Stimulated activated effector memory CD8-positive, alpha-beta T cell treated with anti-CD3 and anti-CD28 coated beads, Interleukin-12 subunit alpha, Interleukin-12 subunit beta, amount 100 ng/mL, for 72 hours (primary cell): ENCODE results near the gene CHRNG.
A peak's percentile ranks its signal among the peaks of the same experiment; 100 is the strongest.

ENCODE experiments used
- ATAC-seq: fragments of 150-1000 bp; cut with Tn5 transposase; 2 replicates; pipeline ENCODE4 v1.10.0; 2021
- DNase-seq, 2 donors: peaks; one replicate each; pipeline ENCODE4 v3.0.0; 2021 to 2022; ENCODE audit warnings: low spot score in 2 of 2
- H3K27ac Mint-ChIP-seq: one replicate; pipeline ENCODE4 v1.8.0; 2022; ENCODE audit warnings: mild to moderate bottlenecking, mixed read lengths
- H3K36me3 Mint-ChIP-seq: one replicate; pipeline ENCODE4 v1.8.0; 2022; ENCODE audit warnings: mild to moderate bottlenecking, mixed read lengths
- H3K4me1 Mint-ChIP-seq: one replicate; pipeline ENCODE4 v1.8.0; 2022; ENCODE audit warnings: mixed read lengths
- H3K4me3 Mint-ChIP-seq: one replicate; pipeline ENCODE4 v1.8.0; 2022; ENCODE audit warnings: mild to moderate bottlenecking, mixed read lengths
- H3K9me3 Mint-ChIP-seq: one replicate; pipeline ENCODE4 v1.8.0; 2022; ENCODE audit warnings: mixed read lengths

The CHRNG gene

DNA sequence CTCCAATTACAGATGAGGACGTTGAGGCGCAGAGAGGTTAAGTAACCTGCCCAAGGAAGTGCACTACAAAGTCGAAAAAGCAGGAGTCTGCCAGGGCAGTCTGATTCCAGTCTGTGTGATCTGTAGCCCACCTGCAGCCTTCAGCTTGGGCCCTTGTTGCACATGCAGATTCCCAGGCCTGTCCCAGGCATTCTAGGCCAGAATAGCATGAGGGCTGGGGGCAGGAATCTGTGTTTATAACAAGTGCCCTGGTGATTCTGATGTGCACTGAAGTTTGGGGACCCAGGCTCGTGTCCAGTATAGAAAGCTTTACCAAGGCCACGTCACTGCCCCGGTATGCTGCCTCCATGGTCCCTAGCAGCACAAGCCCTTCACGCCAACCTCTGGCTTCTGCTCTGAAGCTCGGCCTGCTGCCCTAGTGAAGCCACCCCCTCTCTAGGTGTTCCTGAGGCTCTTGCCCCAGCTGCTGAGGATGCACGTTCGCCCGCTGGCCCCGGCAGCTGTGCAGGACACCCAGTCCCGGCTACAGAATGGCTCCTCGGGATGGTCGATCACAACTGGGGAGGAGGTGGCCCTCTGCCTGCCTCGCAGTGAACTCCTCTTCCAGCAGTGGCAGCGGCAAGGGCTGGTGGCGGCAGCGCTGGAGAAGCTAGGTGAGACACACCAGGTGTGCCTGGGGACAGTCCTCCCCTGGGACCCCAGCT, 4.6 kb downstream of the CHRNG start:
- no peak for ATAC-seq
- no peak overlapping the region for H3K4me3 Mint-ChIP-seq
- H3K4me1 Mint-ChIP-seq = peaks cover 44% of the 10 kb centered on the region
- peaks cover 21% of the 10 kb centered on the region for H3K36me3 Mint-ChIP-seq
- no peak overlapping the region for H3K27ac Mint-ChIP-seq
- no peaks in the 10 kb centered on the region for H3K9me3 Mint-ChIP-seq
- DNase-seq = no peak

GRCh38 chr2:232544674-232545073, 5.2 kb downstream of the CHRNG start:
- H3K4me3 Mint-ChIP-seq = no peak overlapping the region
- ATAC-seq (no peak), DNase-seq (no peak)
- peaks cover 23% of the 10 kb centered on the region for H3K36me3 Mint-ChIP-seq
- H3K4me1 Mint-ChIP-seq = peaks cover 50% of the 10 kb centered on the region
- no peaks in the 10 kb centered on the region for H3K9me3 Mint-ChIP-seq
- H3K27ac Mint-ChIP-seq = no peak overlapping the region

DNA sequence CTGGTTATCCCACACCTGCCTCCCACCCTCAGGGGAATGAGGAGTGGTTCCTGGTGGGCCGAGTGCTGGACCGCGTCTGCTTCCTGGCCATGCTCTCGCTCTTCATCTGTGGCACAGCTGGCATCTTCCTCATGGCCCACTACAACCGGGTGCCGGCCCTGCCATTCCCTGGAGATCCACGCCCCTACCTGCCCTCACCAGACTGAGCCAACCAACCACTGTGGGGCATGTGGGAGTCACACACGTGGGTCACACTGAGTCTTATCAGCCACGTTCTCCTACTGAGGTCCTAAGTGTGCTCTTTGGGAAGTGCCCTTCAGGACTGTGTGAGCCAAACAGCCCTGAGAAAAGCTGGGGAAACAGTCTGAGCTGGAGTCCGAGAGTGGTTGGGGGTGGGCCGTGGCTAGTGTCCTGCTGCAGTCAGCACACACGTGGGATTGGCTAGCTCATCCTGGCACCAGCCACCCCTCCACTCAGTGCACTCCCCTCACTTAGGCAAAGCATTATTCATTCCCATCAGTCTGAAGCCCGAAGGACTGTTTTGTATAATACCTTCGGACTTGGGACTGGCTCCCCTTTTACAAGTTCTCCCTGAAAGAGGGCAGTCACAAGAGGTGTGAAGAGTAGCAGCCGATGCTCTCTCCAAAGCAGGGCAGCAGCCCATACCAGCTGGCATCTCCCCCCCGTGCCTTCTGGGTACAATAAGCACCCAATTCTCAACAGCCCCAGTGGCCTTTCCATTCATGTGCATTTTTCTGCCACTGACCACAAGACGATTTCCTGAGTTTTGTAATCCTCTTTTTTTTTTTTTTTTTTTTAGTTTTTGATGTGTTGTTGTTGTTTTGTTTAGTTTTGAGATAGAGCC, 6.3 kb downstream of the CHRNG start:
- H3K4me3 Mint-ChIP-seq = no peak overlapping the region

GRCh38 chr2:232547991-232548390, 8.5 kb downstream of the CHRNG start:
- Mint-ChIP-seq H3K4me1 (peaks cover 60% of the 10 kb centered on the region), H3K4me3 (no peak overlapping the region), H3K9me3 (no peaks in the 10 kb centered on the region), H3K27ac (no peak overlapping the region), H3K36me3 (peaks cover 49% of the 10 kb centered on the region)
- ATAC-seq (no peak), DNase-seq (no peak)

More for the DNA sequence above, 6.3 kb downstream of the CHRNG start:
- no peaks in the 10 kb centered on the region for H3K9me3 Mint-ChIP-seq
- H3K27ac Mint-ChIP-seq = peak overlapping the region; percentile 58
- no peak for DNase-seq
- ATAC-seq = no peak
- H3K36me3 Mint-ChIP-seq = peaks cover 31% of the 10 kb centered on the region
- peaks cover 52% of the 10 kb centered on the region for H3K4me1 Mint-ChIP-seq

- Mint-ChIP-seq H3K4me1 (peaks cover 63% of the 10 kb centered on the region), H3K27ac (peak overlapping the region; percentile 98), H3K4me3 (peak overlapping the region; percentile 89), H3K36me3 (peaks cover 52% of the 10 kb centered on the region), H3K9me3 (no peaks in the 10 kb centered on the region)
- no peak for ATAC-seq
- DNase-seq = no peak
These were observed 10.3 kb downstream of the CHRNG start for GRCh38 chr2:232549655-232550353.

GRCh38 chr2:232550354-232551249, 11.1 kb downstream of the CHRNG start, which contains the start of the genes EIF4E2 and TIGD1:
Gene EIF4E2 (plus strand): TSS chr2:232550689. CDS start chr2:232550725, 36 bp downstream.
Gene TIGD1 (minus strand): TSS chr2:232550557. CDS start chr2:232549882, 675 bp downstream.
- no peaks in the 10 kb centered on the region for H3K9me3 Mint-ChIP-seq
- ATAC-seq (peak; percentile 96), DNase-seq (peak; percentile 85 to 94)
- H3K4me3 Mint-ChIP-seq = peak within 1 kb of the TSS; percentile 89
- peaks cover 54% of the 10 kb centered on the region for H3K36me3 Mint-ChIP-seq
- peak within 1 kb of the TSS; percentile 98 for H3K27ac Mint-ChIP-seq
- peaks cover 68% of the 10 kb centered on the region for H3K4me1 Mint-ChIP-seq

GRCh38 chr2:232551250-232551638, 11.8 kb downstream of the CHRNG start:
- no peak for DNase-seq
- Mint-ChIP-seq H3K27ac (peak overlapping the region; percentile 98), H3K36me3 (peaks cover 57% of the 10 kb centered on the region), H3K4me1 (peaks cover 73% of the 10 kb centered on the region), H3K4me3 (peak overlapping the region; percentile 89), H3K9me3 (no peaks in the 10 kb centered on the region)
- no peak for ATAC-seq

DNA sequence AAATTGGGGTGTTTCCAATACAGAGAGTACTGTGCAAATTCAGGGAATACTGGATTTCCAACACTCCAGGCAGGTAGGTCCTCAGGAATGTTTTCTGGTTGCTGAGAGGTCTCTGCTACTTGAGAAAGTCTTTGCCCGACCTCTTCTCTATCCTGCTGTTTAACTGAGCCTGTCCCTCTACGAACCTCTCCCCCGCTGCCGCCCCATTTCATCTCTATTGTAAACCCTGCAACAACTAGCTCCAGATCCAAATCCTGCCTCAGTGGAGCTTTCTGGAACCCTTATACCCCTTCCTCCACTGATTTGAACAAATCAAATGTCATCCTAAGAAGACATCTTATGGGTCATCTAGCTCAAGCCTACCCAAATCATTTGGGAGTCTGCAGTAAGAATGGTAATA, 12.3 kb downstream of the CHRNG start:
- peaks cover 57% of the 10 kb centered on the region for H3K36me3 Mint-ChIP-seq

GRCh38 chr2:232556426-232556825, 16.9 kb downstream of the CHRNG start:
- Mint-ChIP-seq H3K4me1 (peaks cover 45% of the 10 kb centered on the region), H3K4me3 (no peak overlapping the region), H3K36me3 (peaks cover 81% of the 10 kb centered on the region), H3K27ac (peak overlapping the region; percentile 35), H3K9me3 (no peaks in the 10 kb centered on the region)
- DNase-seq (no peak), ATAC-seq (no peak)

More for the DNA sequence above, 12.3 kb downstream of the CHRNG start:
- H3K4me3 Mint-ChIP-seq = peak overlapping the region; percentile 89
- DNase-seq (no peak), ATAC-seq (no peak)
- peaks cover 71% of the 10 kb centered on the region for H3K4me1 Mint-ChIP-seq
- H3K9me3 Mint-ChIP-seq = no peaks in the 10 kb centered on the region
- H3K27ac Mint-ChIP-seq = peak overlapping the region; percentile 98

DNA sequence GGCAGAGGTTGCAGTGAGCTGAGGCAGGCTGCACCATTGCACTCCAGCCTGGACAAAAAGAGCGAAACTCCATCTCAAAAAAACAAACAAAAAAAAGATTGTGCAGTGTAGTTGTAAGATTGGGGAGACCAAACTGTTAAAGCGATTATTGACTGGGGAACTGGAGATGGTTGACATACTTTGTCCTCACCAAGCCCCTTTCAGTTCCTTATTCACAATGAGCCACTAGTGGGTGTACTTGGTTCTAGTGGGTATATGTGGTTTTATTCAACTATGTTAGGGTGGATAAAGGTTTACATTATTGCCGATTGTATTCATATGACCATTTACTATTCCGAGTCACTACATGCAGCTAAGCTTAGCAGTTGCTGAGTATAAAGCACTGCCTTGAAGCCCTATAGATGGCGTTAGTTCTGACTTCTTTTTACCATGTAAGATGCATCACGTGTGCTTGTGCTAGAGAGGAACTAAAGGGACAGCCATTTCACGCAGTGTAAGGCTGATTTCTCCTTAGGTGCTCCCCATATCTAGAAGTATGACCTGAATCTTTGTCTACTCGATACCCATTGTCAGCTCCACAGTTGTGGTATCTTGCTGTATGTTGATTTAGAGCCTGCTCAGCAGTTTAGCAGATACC, 23.1 kb downstream of the CHRNG start:
- ATAC-seq = no peak
- no peak overlapping the region for H3K27ac Mint-ChIP-seq

GRCh38 chr2:232563580-232563979, 24.1 kb downstream of the CHRNG start:
- ATAC-seq (peak; percentile 55), DNase-seq (no peak)
- no peaks in the 10 kb centered on the region for H3K9me3 Mint-ChIP-seq
- peaks cover 99% of the 10 kb centered on the region for H3K36me3 Mint-ChIP-seq
- no peak overlapping the region for H3K27ac Mint-ChIP-seq
- H3K4me3 Mint-ChIP-seq = no peak overlapping the region
- H3K4me1 Mint-ChIP-seq = no peaks in the 10 kb centered on the region

More for the DNA sequence above, 23.1 kb downstream of the CHRNG start:
- Mint-ChIP-seq H3K4me1 (no peaks in the 10 kb centered on the region), H3K4me3 (no peak overlapping the region), H3K9me3 (no peaks in the 10 kb centered on the region), H3K36me3 (peaks cover 99% of the 10 kb centered on the region)
- DNase-seq = no peak

DNA sequence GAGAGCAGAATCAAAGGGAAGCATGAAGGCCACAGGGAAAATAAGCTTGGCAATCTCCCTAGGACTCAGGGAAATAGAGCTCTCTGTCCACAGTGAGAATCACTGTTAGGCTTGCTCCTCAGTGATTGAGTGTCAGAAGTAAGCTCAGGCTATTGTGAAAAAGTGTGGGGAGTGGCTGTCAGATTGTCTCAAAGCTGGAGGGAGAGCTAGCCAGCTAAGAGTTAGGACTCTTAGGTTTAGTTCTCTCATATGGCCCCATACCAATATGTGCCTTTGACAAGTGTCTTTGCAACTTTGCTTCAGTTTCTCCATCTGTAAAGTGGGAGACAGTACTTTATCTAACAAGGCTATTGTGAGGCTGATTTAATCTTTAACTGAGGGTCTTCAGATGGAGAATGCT, 28.2 kb downstream of the CHRNG start:
- Mint-ChIP-seq H3K4me1 (no peaks in the 10 kb centered on the region), H3K4me3 (no peak overlapping the region), H3K27ac (no peak overlapping the region), H3K9me3 (no peaks in the 10 kb centered on the region), H3K36me3 (peaks cover 100% of the 10 kb centered on the region)
- ATAC-seq (no peak), DNase-seq (no peak)

DNA sequence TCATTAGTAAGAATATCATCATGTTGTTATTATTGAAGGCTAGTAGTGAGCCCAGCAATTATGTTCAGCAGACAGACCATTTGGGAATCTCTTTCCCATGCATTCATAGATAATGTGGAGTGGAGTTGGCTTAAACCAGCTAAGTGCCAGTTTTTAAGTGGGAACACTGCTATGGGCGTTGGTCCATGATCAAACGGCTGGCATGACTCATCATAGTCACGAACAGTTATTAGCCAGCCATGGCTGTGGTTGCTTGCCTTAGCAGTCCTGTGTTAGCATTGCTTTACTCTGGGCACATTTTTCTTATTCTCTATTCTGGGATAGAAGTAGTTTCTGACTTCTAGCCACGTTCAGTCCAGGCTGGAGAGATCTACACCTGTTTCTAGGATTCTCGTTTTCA, 28.7 kb downstream of the CHRNG start:
- Mint-ChIP-seq H3K4me3 (no peak overlapping the region), H3K36me3 (peaks cover 100% of the 10 kb centered on the region), H3K9me3 (no peaks in the 10 kb centered on the region), H3K27ac (no peak overlapping the region), H3K4me1 (no peaks in the 10 kb centered on the region)
- no peak for ATAC-seq
- DNase-seq = no peak

DNA sequence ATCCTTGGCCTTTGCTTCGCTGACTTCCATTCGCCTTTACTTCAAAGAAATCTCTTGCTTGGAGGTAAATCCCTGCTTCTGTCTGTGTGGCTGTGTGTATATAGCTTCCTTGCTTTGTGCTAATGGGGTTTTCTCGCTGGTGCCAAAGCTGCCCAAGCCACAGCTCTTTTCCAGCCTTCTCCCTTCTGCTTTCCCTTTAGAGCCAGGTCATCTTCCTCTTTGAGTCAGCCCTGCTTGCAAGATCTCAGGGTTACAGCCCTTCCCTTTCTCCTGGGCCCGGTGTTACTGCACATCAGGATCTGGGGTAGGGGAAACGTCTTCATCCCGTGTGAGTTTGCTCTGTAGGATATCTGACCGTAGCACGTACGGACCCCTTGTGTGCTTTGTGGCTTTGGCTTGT, 30.0 kb downstream of the CHRNG start:
- H3K36me3 Mint-ChIP-seq = peaks cover 100% of the 10 kb centered on the region
- ATAC-seq (no peak), DNase-seq (no peak)
- H3K9me3 Mint-ChIP-seq = no peaks in the 10 kb centered on the region
- no peak overlapping the region for H3K4me3 Mint-ChIP-seq
- no peak overlapping the region for H3K27ac Mint-ChIP-seq
- no peaks in the 10 kb centered on the region for H3K4me1 Mint-ChIP-seq
